Mammary epithelial cell (primary cell): Measurements from ENCODE around the gene COG7.

Source experiments
- CTCF ChIP-seq, 2 donors: IDR thresholded peaks in 1 of 2; conservative IDR thresholded peaks in 1 of 2; 2 replicates each; pipeline ENCODE4 v1.5.1; 2011 to 2012; ENCODE audit warnings: inconsistent platforms in 2 of 2, low read length in 2 of 2, mild to moderate bottlenecking in 2 of 2, control low read depth in 1 of 2, low read depth in 1 of 2; ENCODE audit not compliant: insufficient read depth in 1 of 2; ENCODE audit errors: extremely low read depth in 1 of 2
- EZH2 ChIP-seq: IDR thresholded peaks from 2 replicates; pipeline ENCODE4 v1.6.1; 2012; ENCODE audit warnings: low read length, inconsistent platforms, borderline replicate concordance

- TF ChIP-seq CTCF (conservative IDR thresholded peaks at IDR 0.05 in 1 of 2, IDR thresholded peaks at IDR 0.05 in 1 of 2; ENCODE audit: extremely low read depth in 1 of 2, insufficient read depth in 1 of 2, low read depth in 1 of 2, low read length in 2 of 2), result no peak
- no peak for TF ChIP-seq EZH2
These were observed 48.3 kb upstream of the COG7 start for GRCh38 chr16:23501291-23501690.
